ENCODE results near the gene RPL37. TPM values are rescaled to one million over a fixed set of nuclear protein-coding genes. Genes with fewer than 3 reads are reported as not detected.

The RPL37 gene
- polyA plus RNA-seq, 1 of the 3 experiments (the other 2 are of a cell fraction), result 465 TPM

DNA sequence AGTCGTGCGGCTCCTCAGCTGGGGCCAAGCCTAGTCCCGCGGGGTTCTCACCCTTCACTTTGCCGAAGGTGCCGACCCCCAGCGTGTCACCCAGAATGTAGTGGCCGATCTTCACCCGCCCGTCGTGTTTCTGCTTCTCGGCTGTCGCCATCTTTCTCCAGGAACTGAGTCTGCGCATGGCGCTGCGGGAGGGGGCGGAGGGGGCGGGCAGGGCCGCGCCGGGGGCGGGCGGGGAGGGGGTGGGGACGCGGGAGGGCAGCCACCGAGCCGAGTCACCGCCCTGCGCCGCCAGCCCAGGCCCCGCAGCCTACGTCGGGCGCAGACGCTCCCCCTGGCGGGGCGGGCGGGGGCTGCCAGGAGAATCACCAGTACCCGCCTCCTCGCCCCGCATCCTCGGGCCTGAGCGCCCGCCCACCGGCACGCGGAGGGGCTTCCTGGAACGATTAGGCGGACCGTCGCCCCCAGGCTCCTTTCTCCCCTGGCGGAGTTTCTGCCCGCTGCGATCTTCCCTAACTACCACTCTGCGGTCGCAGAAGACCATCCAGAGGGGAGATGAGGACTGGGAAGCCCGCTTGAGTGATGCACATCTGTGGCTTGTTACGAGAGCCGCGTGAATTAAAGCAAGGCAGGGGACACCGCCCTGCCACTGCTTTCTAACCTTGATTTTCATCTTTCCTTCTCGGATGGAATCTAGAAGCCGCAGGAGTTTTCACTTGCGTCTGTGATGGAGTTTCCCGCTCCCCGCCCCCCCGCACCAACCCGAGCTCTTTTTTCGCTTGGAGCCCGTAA lies 36.8 kb downstream of the RPL37 start, which contains the start of gene PRKAA1 (continued):
- TF ChIP-seq EZH2phosphoT487 (IDR thresholded peaks at IDR 0.05; ENCODE audit: borderline replicate concordance, low read depth) (no peak), RCOR1 (IDR thresholded peaks at IDR 0.05; ENCODE audit: low read length) (no peak; the same call in 1 of the 2 replicates), TCF12 (IDR thresholded peaks at IDR 0.05) (no peak; the same call in 1 of the 2 replicates), SIN3A (IDR thresholded peaks at IDR 0.05; ENCODE audit: borderline replicate concordance, low read depth, low read length) (0 out of 2 replicates have a peak, but pooled peaks have one; percentile 43), FOXJ3 (CRISPR knock-in tag; IDR thresholded peaks at IDR 0.05) (no peak; the same call in 1 of the 2 replicates), TEAD4 (IDR thresholded peaks at IDR 0.05; ENCODE audit: borderline replicate concordance, insufficient read depth) (no peak), NFIC (IDR thresholded peaks at IDR 0.05; ENCODE audit: borderline replicate concordance) (no peak), GATA2 (CRISPR knock-in tag; IDR thresholded peaks at IDR 0.05) (no peak), EP300 (IDR thresholded peaks at IDR 0.05; ENCODE audit: borderline replicate concordance in 1 of 2, low read depth in 1 of 2, low read length in 1 of 2) (no peak), RFX5 (IDR thresholded peaks at IDR 0.05; ENCODE audit: low read length) (no peak), MEF2A (IDR thresholded peaks at IDR 0.05; ENCODE audit: borderline replicate concordance, low read depth) (no peak), RXRA (IDR thresholded peaks at IDR 0.05; ENCODE audit: borderline replicate concordance, low read depth) (no peak), POLR2AphosphoS5 (IDR thresholded peaks at IDR 0.05; ENCODE audit: low read depth, low read length) (peak; percentile 84)
- TF ChIP-seq, protein P1, sequence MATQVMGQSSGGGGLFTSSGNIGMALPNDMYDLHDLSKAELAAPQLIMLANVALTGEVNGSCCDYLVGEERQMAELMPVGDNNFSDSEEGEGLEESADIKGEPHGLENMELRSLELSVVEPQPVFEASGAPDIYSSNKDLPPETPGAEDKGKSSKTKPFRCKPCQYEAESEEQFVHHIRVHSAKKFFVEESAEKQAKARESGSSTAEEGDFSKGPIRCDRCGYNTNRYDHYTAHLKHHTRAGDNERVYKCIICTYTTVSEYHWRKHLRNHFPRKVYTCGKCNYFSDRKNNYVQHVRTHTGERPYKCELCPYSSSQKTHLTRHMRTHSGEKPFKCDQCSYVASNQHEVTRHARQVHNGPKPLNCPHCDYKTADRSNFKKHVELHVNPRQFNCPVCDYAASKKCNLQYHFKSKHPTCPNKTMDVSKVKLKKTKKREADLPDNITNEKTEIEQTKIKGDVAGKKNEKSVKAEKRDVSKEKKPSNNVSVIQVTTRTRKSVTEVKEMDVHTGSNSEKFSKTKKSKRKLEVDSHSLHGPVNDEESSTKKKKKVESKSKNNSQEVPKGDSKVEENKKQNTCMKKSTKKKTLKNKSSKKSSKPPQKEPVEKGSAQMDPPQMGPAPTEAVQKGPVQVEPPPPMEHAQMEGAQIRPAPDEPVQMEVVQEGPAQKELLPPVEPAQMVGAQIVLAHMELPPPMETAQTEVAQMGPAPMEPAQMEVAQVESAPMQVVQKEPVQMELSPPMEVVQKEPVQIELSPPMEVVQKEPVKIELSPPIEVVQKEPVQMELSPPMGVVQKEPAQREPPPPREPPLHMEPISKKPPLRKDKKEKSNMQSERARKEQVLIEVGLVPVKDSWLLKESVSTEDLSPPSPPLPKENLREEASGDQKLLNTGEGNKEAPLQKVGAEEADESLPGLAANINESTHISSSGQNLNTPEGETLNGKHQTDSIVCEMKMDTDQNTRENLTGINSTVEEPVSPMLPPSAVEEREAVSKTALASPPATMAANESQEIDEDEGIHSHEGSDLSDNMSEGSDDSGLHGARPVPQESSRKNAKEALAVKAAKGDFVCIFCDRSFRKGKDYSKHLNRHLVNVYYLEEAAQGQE (IDR thresholded peaks at IDR 0.05; ENCODE audit: low read depth, low read length), result no peak; the same call in 1 of the 2 replicates
- TF ChIP-seq, protein P2, sequence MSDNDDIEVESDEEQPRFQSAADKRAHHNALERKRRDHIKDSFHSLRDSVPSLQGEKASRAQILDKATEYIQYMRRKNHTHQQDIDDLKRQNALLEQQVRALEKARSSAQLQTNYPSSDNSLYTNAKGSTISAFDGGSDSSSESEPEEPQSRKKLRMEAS (IDR thresholded peaks at IDR 0.05; ENCODE audit: low read depth), result peak; percentile 1; the same call in 1 of the 2 replicates
- TF ChIP-seq, protein P3, sequence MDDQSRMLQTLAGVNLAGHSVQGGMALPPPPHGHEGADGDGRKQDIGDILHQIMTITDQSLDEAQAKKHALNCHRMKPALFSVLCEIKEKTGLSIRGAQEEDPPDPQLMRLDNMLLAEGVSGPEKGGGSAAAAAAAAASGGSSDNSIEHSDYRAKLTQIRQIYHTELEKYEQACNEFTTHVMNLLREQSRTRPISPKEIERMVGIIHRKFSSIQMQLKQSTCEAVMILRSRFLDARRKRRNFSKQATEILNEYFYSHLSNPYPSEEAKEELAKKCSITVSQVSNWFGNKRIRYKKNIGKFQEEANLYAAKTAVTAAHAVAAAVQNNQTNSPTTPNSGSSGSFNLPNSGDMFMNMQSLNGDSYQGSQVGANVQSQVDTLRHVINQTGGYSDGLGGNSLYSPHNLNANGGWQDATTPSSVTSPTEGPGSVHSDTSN (IDR thresholded peaks at IDR 0.05), result no peak
- TF ChIP-seq, protein P4, sequence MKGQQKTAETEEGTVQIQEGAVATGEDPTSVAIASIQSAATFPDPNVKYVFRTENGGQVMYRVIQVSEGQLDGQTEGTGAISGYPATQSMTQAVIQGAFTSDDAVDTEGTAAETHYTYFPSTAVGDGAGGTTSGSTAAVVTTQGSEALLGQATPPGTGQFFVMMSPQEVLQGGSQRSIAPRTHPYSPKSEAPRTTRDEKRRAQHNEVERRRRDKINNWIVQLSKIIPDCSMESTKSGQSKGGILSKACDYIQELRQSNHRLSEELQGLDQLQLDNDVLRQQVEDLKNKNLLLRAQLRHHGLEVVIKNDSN (IDR thresholded peaks at IDR 0.05; ENCODE audit: borderline replicate concordance, low read depth), result no peak

Measured in SK-N-SH (cell line).